Measurements from ENCODE around the gene SYPL1. TPM values are rescaled to one million over a fixed set of nuclear protein-coding genes. Genes with fewer than 3 reads are reported as not detected.

Gene SYPL1
- total and polyA plus RNA-seq, 2 donors (not counting 1 experiment from before 2014, with no cell fraction given), result 58.5 to 130 TPM

DNA sequence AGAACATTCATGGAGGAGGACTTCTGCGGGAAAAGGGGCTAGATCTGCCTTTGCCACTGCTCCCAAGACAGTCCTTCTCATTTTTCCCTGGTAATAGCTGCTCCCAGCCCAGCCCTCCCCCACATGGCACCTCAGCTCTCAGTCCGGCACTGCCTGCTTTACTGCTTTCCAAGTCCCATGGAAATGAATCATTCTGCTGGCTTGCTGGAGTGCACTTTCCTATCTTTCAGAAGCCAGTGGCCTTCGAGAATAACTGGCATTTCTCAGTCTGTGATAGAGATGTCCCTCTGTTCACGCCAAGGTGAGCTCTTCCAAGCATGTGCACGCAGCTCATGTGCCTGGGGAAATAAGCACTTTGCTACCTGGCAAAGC is 61.4 kb downstream of the SYPL1 start:
- no peak overlapping the region for H3K9ac ChIP-seq (ENCODE audit: low read length)
- WGBS (ENCODE audit: insufficient coverage), result 97% methylated on average over 4 of the region's 5 CpGs
- Mint-ChIP-seq H3K27me3 (no peaks in the 10 kb centered on the region), H3K27ac (no peak overlapping the region), H3K9me3 (ENCODE audit: insufficient read depth) (no peaks in the 10 kb centered on the region), H3K4me3 (no peak overlapping the region), H3K4me1 (peaks cover 33% of the 10 kb centered on the region)
- H3K4me1 ChIP-seq (ENCODE audit: control insufficient read depth in 2 of 2, insufficient read depth in 2 of 2, low read length in 2 of 2), result peaks cover 15 to 26% of the 10 kb centered on the region in 2 donors
- POLR2A ChIA-PET, result interaction anchor here (0.7 kb wide), 1 partner anchor 105 kb away, joined by 9 read pairs; no protein-coding TSS in a partner anchor
- no peak for DNase-seq
- no peaks in the 10 kb centered on the region for H4K20me1 ChIP-seq (ENCODE audit: control insufficient read depth, insufficient read depth, low read length, poor library complexity, severe bottlenecking)
- TF ChIP-seq EZH2 (IDR thresholded peaks at IDR 0.05; ENCODE audit: borderline replicate concordance, insufficient read depth, low read depth, low read length, poor library complexity, severe bottlenecking), result no peak
- TF ChIP-seq, protein P1, sequence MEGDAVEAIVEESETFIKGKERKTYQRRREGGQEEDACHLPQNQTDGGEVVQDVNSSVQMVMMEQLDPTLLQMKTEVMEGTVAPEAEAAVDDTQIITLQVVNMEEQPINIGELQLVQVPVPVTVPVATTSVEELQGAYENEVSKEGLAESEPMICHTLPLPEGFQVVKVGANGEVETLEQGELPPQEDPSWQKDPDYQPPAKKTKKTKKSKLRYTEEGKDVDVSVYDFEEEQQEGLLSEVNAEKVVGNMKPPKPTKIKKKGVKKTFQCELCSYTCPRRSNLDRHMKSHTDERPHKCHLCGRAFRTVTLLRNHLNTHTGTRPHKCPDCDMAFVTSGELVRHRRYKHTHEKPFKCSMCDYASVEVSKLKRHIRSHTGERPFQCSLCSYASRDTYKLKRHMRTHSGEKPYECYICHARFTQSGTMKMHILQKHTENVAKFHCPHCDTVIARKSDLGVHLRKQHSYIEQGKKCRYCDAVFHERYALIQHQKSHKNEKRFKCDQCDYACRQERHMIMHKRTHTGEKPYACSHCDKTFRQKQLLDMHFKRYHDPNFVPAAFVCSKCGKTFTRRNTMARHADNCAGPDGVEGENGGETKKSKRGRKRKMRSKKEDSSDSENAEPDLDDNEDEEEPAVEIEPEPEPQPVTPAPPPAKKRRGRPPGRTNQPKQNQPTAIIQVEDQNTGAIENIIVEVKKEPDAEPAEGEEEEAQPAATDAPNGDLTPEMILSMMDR (IDR thresholded peaks at IDR 0.05), result no peak
- ATAC-seq (ENCODE audit: low read depth), result no peak
- no peak overlapping the region for H3K4me2 ChIP-seq (replicated peaks; ENCODE audit: low read depth, low read length, poor library complexity, severe bottlenecking)
- H3K79me2 ChIP-seq (ENCODE audit: control insufficient read depth, insufficient read depth, low read length), result no peaks in the 10 kb centered on the region
- intact Hi-C loops (cut with micrococcal nuclease), result loop anchor here (10.0 kb wide), 1 partner anchor 414 kb away; no protein-coding TSS in a partner anchor
- H3K4me3 ChIP-seq (ENCODE audit: control extremely low read depth in 1 of 5, extremely low read depth in 1 of 5, insufficient read depth in 1 of 5, low read depth in 2 of 5, low read length in 4 of 5), result no peak overlapping the region
- CTCF ChIA-PET, result interaction anchor here (1.2 to 13.0 kb wide), 3 partner anchors 9 to 103 kb away, joined by 3 to 390 read pairs (median 6); no protein-coding TSS in a partner anchor
- H3K9me3 ChIP-seq (ENCODE audit: control extremely low read depth in 1 of 3, control insufficient read depth in 2 of 3, insufficient read depth in 1 of 3, low read length in 2 of 3), result no peaks in the 10 kb centered on the region
- H3K36me3 ChIP-seq (replicated peaks in 1 of 2; ENCODE audit: control extremely low read depth in 1 of 2, control insufficient read depth in 1 of 2, extremely low read depth in 1 of 2, insufficient read depth in 2 of 2, low read length in 1 of 2), result no peaks in the 10 kb centered on the region
- no peak overlapping the region for H2AFZ ChIP-seq (ENCODE audit: insufficient read depth, low read depth, low read length, poor library complexity, severe bottlenecking)
- no peaks in the 10 kb centered on the region for H3K27me3 ChIP-seq (replicated peaks in 1 of 4; ENCODE audit: control extremely low read depth in 1 of 4, control insufficient read depth in 3 of 4, insufficient read depth in 4 of 4, low read length in 3 of 4)
- H3K27ac ChIP-seq (ENCODE audit: low read length in 2 of 2), result no peak overlapping the region

DNA sequence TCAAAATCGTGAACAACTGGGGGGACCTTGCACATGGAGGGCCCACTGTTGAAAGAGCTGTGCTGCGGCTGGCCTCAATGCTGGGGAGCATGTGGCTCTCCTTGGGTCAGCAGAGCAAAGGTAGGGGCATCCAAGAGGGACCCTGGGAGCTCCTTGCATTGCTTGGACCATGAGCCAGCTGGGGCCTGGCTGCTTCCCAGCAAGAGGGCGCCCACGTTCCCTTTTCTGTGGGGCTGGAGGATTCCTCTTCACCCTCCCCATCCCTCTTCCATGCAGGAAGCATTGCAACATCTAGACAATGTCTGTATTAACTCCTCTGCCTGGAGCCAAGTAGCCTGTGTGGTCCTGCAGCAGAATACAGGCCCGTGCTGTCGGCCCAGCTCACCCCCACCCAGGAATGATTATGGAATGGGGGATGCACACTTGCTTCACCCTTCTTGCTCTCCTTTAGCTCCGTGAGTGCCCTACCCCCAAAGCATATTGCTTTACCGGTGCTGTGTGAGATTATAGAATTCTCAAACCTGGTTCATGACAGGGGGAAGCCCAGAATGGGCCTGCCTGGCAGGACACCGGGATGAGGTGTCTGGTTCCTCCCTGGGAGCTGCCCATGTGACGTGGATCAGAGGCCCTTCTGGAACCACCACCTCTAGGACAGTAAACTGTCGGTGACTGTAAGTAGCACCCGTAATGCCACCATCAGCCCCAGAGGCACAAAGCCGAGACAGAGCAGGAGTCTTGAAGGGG is 61.9 kb downstream of the SYPL1 start:
- Histone ChIP-seq H4K20me1 (ENCODE audit: control insufficient read depth, insufficient read depth, low read length, poor library complexity, severe bottlenecking) (no peaks in the 10 kb centered on the region), H3K79me2 (ENCODE audit: control insufficient read depth, insufficient read depth, low read length) (no peaks in the 10 kb centered on the region), H2AFZ (ENCODE audit: insufficient read depth, low read depth, low read length, poor library complexity, severe bottlenecking) (peak overlapping the region; percentile 40), H3K27me3 (replicated peaks in 1 of 4; ENCODE audit: control extremely low read depth in 1 of 4, control insufficient read depth in 3 of 4, insufficient read depth in 4 of 4, low read length in 3 of 4) (no peaks in the 10 kb centered on the region), H3K4me2 (replicated peaks; ENCODE audit: low read depth, low read length, poor library complexity, severe bottlenecking) (peak overlapping the region; percentile 31), H3K4me1 (ENCODE audit: control insufficient read depth in 2 of 2, insufficient read depth in 2 of 2, low read length in 2 of 2) (peaks cover 15 to 26% of the 10 kb centered on the region in 2 donors), H3K4me3 (ENCODE audit: control extremely low read depth in 1 of 5, extremely low read depth in 1 of 5, insufficient read depth in 1 of 5, low read depth in 2 of 5, low read length in 4 of 5) (no peak overlapping the region), H3K9me3 (ENCODE audit: control extremely low read depth in 1 of 3, control insufficient read depth in 2 of 3, insufficient read depth in 1 of 3, low read length in 2 of 3) (no peaks in the 10 kb centered on the region), H3K9ac (ENCODE audit: low read length) (no peak overlapping the region), H3K27ac (ENCODE audit: low read length in 2 of 2) (no peak overlapping the region), H3K36me3 (replicated peaks in 1 of 2; ENCODE audit: control extremely low read depth in 1 of 2, control insufficient read depth in 1 of 2, extremely low read depth in 1 of 2, insufficient read depth in 2 of 2, low read length in 1 of 2) (no peaks in the 10 kb centered on the region)
- DNase-seq (no peak), ATAC-seq (ENCODE audit: low read depth) (no peak)
- ChIA-PET POLR2A (no interaction called here), CTCF (interaction anchor here (0.9 to 13.0 kb wide), 4 partner anchors 8 to 115 kb away, joined by 3 to 390 read pairs (median 4); no protein-coding TSS in a partner anchor)
- peaks cover 33% of the 10 kb centered on the region for H3K4me1 Mint-ChIP-seq
- intact Hi-C loops (cut with micrococcal nuclease), result loop anchor here (10.0 kb wide), 1 partner anchor 415 kb away; no protein-coding TSS in a partner anchor
- no peak overlapping the region for H3K27ac Mint-ChIP-seq
- H3K4me3 Mint-ChIP-seq, result no peak overlapping the region
- no peaks in the 10 kb centered on the region for H3K27me3 Mint-ChIP-seq
- no peaks in the 10 kb centered on the region for H3K9me3 Mint-ChIP-seq (ENCODE audit: insufficient read depth)
- 96% methylated on average over 11 of the region's 13 CpGs for WGBS (ENCODE audit: insufficient coverage)
- TF ChIP-seq, protein P1 (IDR thresholded peaks at IDR 0.05), result no peak
- no peak for TF ChIP-seq EZH2 (IDR thresholded peaks at IDR 0.05; ENCODE audit: borderline replicate concordance, insufficient read depth, low read depth, low read length, poor library complexity, severe bottlenecking)

All from B cell (primary cell).